ENCODE results near the gene LDLRAD3. TPM values are rescaled to one million over a fixed set of nuclear protein-coding genes. Genes with fewer than 3 reads are reported as not detected.

Gene LDLRAD3
- total and polyA plus RNA-seq, 10 donors = 1.5 to 9.6 (median 8.1) TPM

GRCh38 chr11:36094164-36094563 lies 150.3 kb downstream of the LDLRAD3 start:
- no peak overlapping the region for H3K4me3 ChIP-seq
- no peak overlapping the region for H3K27ac ChIP-seq
- H3K9me3 ChIP-seq = peaks cover 0 to 17% (median 7%) of the 10 kb centered on the region in 8 donors
- peaks cover 0 to 12% (median 4%) of the 10 kb centered on the region in 6 donors for H3K4me1 ChIP-seq
- DNase-seq = no peak
- no peak for TF ChIP-seq POLR2A (IDR thresholded peaks at IDR 0.05)
- no peak for TF ChIP-seq POLR2AphosphoS5 (IDR thresholded peaks at IDR 0.05)
- no peak for TF ChIP-seq CTCF (IDR thresholded peaks at IDR 0.05 in 8 of 11, conservative IDR thresholded peaks at IDR 0.05 in 3 of 11)
- no peaks in the 10 kb centered on the region for H3K36me3 ChIP-seq
- WGBS, 5 donors = 48 to 98% (median 92%) methylated on average over 2 of the region's 2 CpGs
- H3K27me3 ChIP-seq (replicated peaks in 1 of 7) = peaks cover 0 to 24% (median 0%) of the 10 kb centered on the region in 7 donors
- intact Hi-C loops (cut with DNase I; ENCODE audit: low total_unique reads) = no loop called here

- intact Hi-C loops (cut with DNase I; ENCODE audit: low total_unique reads) = no loop called here
- Histone ChIP-seq H3K27me3 (replicated peaks in 1 of 7) (peaks cover 0 to 19% (median 0%) of the 10 kb centered on the region in 7 donors), H3K27ac (no peak overlapping the region), H3K4me1 (peaks cover 0 to 9% (median 4%) of the 10 kb centered on the region in 6 donors), H3K36me3 (no peaks in the 10 kb centered on the region), H3K9me3 (peaks cover 0 to 17% (median 7%) of the 10 kb centered on the region in 8 donors), H3K4me3 (no peak overlapping the region)
- TF ChIP-seq POLR2AphosphoS5 (IDR thresholded peaks at IDR 0.05) (no peak), POLR2A (IDR thresholded peaks at IDR 0.05) (no peak), CTCF (IDR thresholded peaks at IDR 0.05 in 8 of 11, conservative IDR thresholded peaks at IDR 0.05 in 3 of 11) (no peak)
- DNase-seq = no peak
- 76 to 88% (median 78%) methylated on average over 8 of the region's 8 CpGs for whole genome bisulfite sequencing, 5 donors
These were observed 151.9 kb downstream of the LDLRAD3 start for GRCh38 chr11:36095716-36096115.

DNA sequence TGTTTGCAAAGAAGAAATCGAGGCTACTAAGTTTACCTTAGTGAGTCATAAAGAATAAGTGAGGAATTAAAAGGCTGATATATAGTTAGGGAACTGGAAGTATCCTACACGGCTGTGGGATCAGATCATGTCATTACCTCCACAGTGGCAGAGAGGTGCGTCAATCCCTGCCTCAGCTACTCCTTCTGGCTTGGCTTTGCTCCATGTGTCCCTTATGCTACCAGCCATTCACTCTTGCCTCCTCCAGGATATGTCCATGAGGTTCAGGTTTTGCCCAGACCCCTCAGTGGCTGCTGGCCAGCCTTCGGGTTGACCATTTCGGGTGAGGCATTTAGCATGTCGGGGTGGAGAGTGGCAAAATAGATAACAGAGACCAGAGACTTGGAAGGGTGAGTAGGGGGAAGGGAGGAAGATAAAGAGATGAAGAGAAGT lies 153.4 kb downstream of the LDLRAD3 start:
- Histone ChIP-seq H3K9me3 (peaks cover 0 to 17% (median 7%) of the 10 kb centered on the region in 8 donors), H3K27ac (no peak overlapping the region), H3K27me3 (replicated peaks in 1 of 7) (peaks cover 0 to 6% (median 0%) of the 10 kb centered on the region in 7 donors), H3K4me1 (no peaks in the 10 kb centered on the region), H3K4me3 (no peak overlapping the region), H3K36me3 (no peaks in the 10 kb centered on the region)
- no peak for DNase-seq
- 76 to 92% (median 86%) methylated on average over 6 of the region's 6 CpGs for WGBS, 5 donors
- intact Hi-C loops (cut with DNase I; ENCODE audit: low total_unique reads) = no loop called here
- no peak for TF ChIP-seq POLR2A (IDR thresholded peaks at IDR 0.05)
- TF ChIP-seq CTCF (IDR thresholded peaks at IDR 0.05 in 8 of 11, conservative IDR thresholded peaks at IDR 0.05 in 3 of 11) = no peak
- TF ChIP-seq POLR2AphosphoS5 (IDR thresholded peaks at IDR 0.05) = no peak

DNA sequence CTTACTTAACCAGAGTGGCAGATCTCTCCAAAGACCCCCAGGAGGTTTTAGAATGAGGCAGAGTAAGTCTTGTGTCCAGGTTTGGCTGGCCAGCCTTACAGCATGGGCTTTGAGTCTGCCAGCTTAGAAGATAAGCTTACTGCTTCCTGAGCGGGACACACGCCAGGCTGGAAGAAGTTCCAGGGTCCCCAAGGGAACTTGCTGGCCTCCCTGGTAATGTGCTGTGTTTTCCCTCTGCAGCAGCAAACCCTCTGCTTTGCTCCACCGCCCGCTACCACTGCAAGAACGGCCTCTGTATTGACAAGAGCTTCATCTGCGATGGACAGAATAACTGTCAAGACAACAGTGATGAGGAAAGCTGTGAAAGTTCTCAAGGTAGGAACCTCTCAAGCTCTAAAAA lies 154.2 kb downstream of the LDLRAD3 start:
- no peak overlapping the region for H3K4me3 ChIP-seq
- DNase-seq = no peak
- H3K36me3 ChIP-seq = no peaks in the 10 kb centered on the region
- TF ChIP-seq POLR2AphosphoS5 (IDR thresholded peaks at IDR 0.05) = no peak
- TF ChIP-seq POLR2A (IDR thresholded peaks at IDR 0.05) = no peak
- no peaks in the 10 kb centered on the region for H3K4me1 ChIP-seq
- no peak overlapping the region for H3K27ac ChIP-seq
- H3K27me3 ChIP-seq (replicated peaks in 1 of 7) = peaks cover 0 to 6% (median 0%) of the 10 kb centered on the region in 7 donors
- intact Hi-C loops (cut with DNase I; ENCODE audit: low total_unique reads) = no loop called here
- WGBS, 5 donors = 78 to 90% (median 85%) methylated on average over 6 of the region's 6 CpGs
- peaks cover 0 to 13% (median 7%) of the 10 kb centered on the region in 8 donors for H3K9me3 ChIP-seq

All from spleen (tissue), 11 donors.